ENCODE data around the gene IL17REL. TPM values are rescaled to one million over a fixed set of nuclear protein-coding genes. Genes with fewer than 3 reads are reported as not detected.

IL17REL gene
- total RNA-seq, 2 donors from 2014 or later, result 0.15 TPM; not detected in 1

DNA sequence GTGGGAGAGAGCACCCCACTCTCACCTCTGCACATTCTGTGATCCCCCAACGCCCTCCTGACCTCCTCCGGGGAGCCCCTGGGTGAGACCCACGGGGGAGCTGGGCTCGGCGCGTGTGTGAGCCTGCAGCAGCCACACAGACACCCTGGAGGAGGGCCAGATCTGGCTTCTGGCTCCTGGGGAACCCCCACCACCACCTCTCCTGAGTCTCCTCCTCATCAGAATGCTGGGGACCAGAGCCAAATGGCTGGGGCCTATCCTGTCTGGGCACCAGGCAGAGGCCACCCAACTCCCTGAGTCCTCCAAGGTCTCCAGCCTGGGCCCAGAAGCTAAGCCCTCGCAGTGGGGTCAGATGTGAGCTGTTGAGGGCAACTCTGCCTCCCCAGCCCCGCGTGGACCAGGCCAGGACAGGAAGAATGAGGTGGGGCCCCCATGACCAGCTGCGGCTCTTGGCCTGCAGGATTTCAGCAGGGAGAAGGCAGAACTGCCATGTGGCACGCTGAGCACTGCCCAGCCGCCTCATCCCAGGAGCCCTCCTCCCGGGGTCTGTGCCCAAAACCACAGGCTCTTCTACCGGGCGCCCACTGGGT, 57.5 kb downstream of the IL17REL start:
- no peak for DNase-seq
- Mint-ChIP-seq H3K4me3 (no peak overlapping the region), H3K9me3 (no peaks in the 10 kb centered on the region), H3K4me1 (peaks cover 4% of the 10 kb centered on the region), H3K27me3 (ENCODE audit: insufficient read depth) (no peaks in the 10 kb centered on the region), H3K36me3 (ENCODE audit: low read depth) (no peaks in the 10 kb centered on the region), H3K27ac (no peak overlapping the region)
- Histone ChIP-seq H3K4me1 (ENCODE audit: control insufficient read depth, insufficient read depth, low read length) (peaks cover 9% of the 10 kb centered on the region), H3K36me3 (ENCODE audit: control insufficient read depth, insufficient read depth, low read length) (no peaks in the 10 kb centered on the region), H3K27ac (ENCODE audit: low read depth, low read length) (no peak overlapping the region), H3K27me3 (ENCODE audit: control insufficient read depth, insufficient read depth, low read length, poor library complexity, severe bottlenecking) (no peaks in the 10 kb centered on the region), H3K9me3 (ENCODE audit: control insufficient read depth, low read length) (no peaks in the 10 kb centered on the region), H3K9ac (ENCODE audit: extremely low read depth, low read length, poor library complexity, severe bottlenecking) (no peak overlapping the region), H3K4me3 (ENCODE audit: low read length) (no peak overlapping the region)
- WGBS, 2 experiments (ENCODE audit: insufficient coverage in 1 of 2, insufficient read length in 1 of 2), result 92 to 95% methylated on average over 9 to 15 of the region's 15 CpGs
- TF ChIP-seq, protein P1, sequence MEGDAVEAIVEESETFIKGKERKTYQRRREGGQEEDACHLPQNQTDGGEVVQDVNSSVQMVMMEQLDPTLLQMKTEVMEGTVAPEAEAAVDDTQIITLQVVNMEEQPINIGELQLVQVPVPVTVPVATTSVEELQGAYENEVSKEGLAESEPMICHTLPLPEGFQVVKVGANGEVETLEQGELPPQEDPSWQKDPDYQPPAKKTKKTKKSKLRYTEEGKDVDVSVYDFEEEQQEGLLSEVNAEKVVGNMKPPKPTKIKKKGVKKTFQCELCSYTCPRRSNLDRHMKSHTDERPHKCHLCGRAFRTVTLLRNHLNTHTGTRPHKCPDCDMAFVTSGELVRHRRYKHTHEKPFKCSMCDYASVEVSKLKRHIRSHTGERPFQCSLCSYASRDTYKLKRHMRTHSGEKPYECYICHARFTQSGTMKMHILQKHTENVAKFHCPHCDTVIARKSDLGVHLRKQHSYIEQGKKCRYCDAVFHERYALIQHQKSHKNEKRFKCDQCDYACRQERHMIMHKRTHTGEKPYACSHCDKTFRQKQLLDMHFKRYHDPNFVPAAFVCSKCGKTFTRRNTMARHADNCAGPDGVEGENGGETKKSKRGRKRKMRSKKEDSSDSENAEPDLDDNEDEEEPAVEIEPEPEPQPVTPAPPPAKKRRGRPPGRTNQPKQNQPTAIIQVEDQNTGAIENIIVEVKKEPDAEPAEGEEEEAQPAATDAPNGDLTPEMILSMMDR (conservative IDR thresholded peaks at IDR 0.05), result no peak

DNA sequence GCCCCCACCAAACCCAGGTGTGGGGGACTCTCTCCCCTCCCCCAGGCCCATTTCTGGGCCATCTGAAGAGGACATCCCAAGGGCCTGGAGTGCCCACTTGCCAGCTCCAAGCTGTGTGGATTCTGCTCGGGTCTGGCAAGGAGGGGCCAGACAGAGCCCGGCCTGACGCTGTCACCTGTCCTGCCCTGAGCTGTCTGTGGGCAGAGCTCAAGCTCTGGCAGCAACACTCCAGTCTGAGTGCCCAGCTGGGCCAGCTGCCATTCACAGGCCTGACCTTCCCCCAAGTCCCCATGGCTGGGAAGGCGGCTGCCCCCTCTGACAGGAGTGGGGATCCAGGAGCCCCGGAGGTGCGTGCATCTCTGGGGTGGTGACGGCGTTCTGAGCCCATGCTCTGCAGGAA, 58.2 kb downstream of the IL17REL start:
- no peak for DNase-seq
- Mint-ChIP-seq H3K4me3 (no peak overlapping the region), H3K27me3 (ENCODE audit: insufficient read depth) (no peaks in the 10 kb centered on the region), H3K36me3 (ENCODE audit: low read depth) (no peaks in the 10 kb centered on the region), H3K27ac (no peak overlapping the region), H3K9me3 (no peaks in the 10 kb centered on the region), H3K4me1 (peaks cover 4% of the 10 kb centered on the region)
- H3K9ac ChIP-seq (ENCODE audit: extremely low read depth, low read length, poor library complexity, severe bottlenecking), result no peak overlapping the region
- no peaks in the 10 kb centered on the region for H3K27me3 ChIP-seq (ENCODE audit: control insufficient read depth, insufficient read depth, low read length, poor library complexity, severe bottlenecking)
- TF ChIP-seq, protein P1 (conservative IDR thresholded peaks at IDR 0.05), result no peak
- peaks cover 6% of the 10 kb centered on the region for H3K4me1 ChIP-seq (ENCODE audit: control insufficient read depth, insufficient read depth, low read length)
- H3K27ac ChIP-seq (ENCODE audit: low read depth, low read length), result no peak overlapping the region
- WGBS, 2 experiments (ENCODE audit: insufficient coverage in 1 of 2, insufficient read length in 1 of 2), result 89 to 94% methylated on average over 6 to 8 of the region's 8 CpGs
- no peak overlapping the region for H3K4me3 ChIP-seq (ENCODE audit: low read length)
- no peaks in the 10 kb centered on the region for H3K36me3 ChIP-seq (ENCODE audit: control insufficient read depth, insufficient read depth, low read length)
- no peaks in the 10 kb centered on the region for H3K9me3 ChIP-seq (ENCODE audit: control insufficient read depth, low read length)

DNA sequence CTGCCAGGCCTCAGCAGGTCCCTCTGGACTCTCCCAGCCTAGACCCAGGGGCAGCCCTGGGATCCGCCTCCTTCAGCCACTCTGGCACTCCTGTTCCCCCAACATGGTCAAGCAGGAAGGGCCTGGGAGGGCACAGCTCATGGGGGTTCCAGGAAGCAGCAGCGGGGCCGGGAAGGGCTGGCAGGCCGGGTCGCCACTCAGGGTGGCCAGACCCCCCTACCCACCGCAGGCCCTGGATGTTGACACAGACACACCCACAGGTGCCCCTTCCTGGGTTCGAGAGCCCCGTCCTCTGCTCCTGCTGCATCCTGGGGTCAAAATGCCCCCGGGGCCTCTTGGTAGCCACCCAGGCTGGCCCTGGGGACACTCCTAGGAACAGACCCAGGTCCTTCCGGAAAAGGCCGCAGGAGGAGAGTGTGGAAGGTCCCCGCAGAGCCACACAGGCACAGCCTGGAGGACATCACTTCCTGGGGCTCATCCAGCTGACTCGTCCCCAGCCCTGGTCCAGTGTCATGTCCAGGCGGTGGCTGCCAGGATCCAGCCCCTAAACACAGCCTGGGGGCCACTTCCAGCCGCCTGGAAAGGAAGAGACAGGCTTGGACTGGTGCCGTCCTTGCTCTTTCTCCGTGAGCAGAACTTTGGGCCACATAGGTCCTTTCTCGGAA, 58.8 kb downstream of the IL17REL start:
- TF ChIP-seq, protein P1 (conservative IDR thresholded peaks at IDR 0.05), result no peak
- no peak for DNase-seq
- no peaks in the 10 kb centered on the region for H3K4me1 Mint-ChIP-seq
- 87 to 88% methylated on average over 14 to 18 of the region's 18 CpGs for WGBS, 2 experiments (ENCODE audit: insufficient coverage in 1 of 2, insufficient read length in 1 of 2)
- Histone ChIP-seq H3K9me3 (ENCODE audit: control insufficient read depth, low read length) (no peaks in the 10 kb centered on the region), H3K27ac (ENCODE audit: low read depth, low read length) (no peak overlapping the region), H3K27me3 (ENCODE audit: control insufficient read depth, insufficient read depth, low read length, poor library complexity, severe bottlenecking) (no peaks in the 10 kb centered on the region), H3K4me1 (ENCODE audit: control insufficient read depth, insufficient read depth, low read length) (peaks cover 6% of the 10 kb centered on the region), H3K36me3 (ENCODE audit: control insufficient read depth, insufficient read depth, low read length) (no peaks in the 10 kb centered on the region), H3K4me3 (ENCODE audit: low read length) (no peak overlapping the region), H3K9ac (ENCODE audit: extremely low read depth, low read length, poor library complexity, severe bottlenecking) (no peak overlapping the region)
- H3K36me3 Mint-ChIP-seq (ENCODE audit: low read depth), result no peaks in the 10 kb centered on the region
- no peak overlapping the region for H3K27ac Mint-ChIP-seq
- H3K9me3 Mint-ChIP-seq, result no peaks in the 10 kb centered on the region
- H3K4me3 Mint-ChIP-seq, result no peak overlapping the region
- H3K27me3 Mint-ChIP-seq (ENCODE audit: insufficient read depth), result no peaks in the 10 kb centered on the region
